PC-3 (cell line): ENCODE data around the gene ADGRG6. TPM values are rescaled to one million over a fixed set of nuclear protein-coding genes. Genes with fewer than 3 reads are reported as not detected.

ENCODE experiments used
- ATAC-seq: fragments of 200-7000 bp; cut with Tn5 transposase; 2 replicates; pipeline ENCODE4 v1.9.1; 2020; ENCODE audit warnings: mild to moderate bottlenecking, moderate library complexity
- BruUV-seq: library from RNA; stranded (reverse); fragments of 400-500 nt; replicated peaks from 2 replicates; lab custom pipeline; 2021; lab: Mats Ljungman, UMichigan
- CTCF ChIA-PET: fragments of 300-600 bp; sonication (Branson Sonifier 250); formaldehyde crosslinking; loops from one replicate; lab custom pipeline; 2022; ENCODE audit warnings: antibody characterized with exemption; lab: Charles Lee
- POLR2A ChIA-PET: fragments of 300-600 bp; sonication (Branson Sonifier 250); formaldehyde crosslinking; loops from one replicate; lab custom pipeline; 2022; ENCODE audit warnings: antibody characterized with exemption; ENCODE audit not compliant: unreplicated experiment; lab: Charles Lee
- DNase-seq: peaks from one replicate; pipeline ENCODE4 v3.0.0-alpha.2; 2015
- H2AFZ ChIP-seq: fragments of 300-600 bp; sonication (generic); 2 replicates; pipeline ENCODE4 v1.6.0; 2016; ENCODE audit warnings: antibody characterized with exemption, low read length
- H3F3A ChIP-seq: fragments of 300-600 bp; sonication (generic); one replicate; pipeline ENCODE4 v1.6.0; 2017; ENCODE audit warnings: antibody characterized with exemption, low read length, control low read depth, mild to moderate bottlenecking; ENCODE audit not compliant: unreplicated experiment
- H3K27ac ChIP-seq: fragments of 300-600 bp; sonication (generic); 2 replicates; pipeline ENCODE4 v1.5.1; 2016; ENCODE audit warnings: mild to moderate bottlenecking, low read length
- H3K27me3 ChIP-seq: fragments of 300-600 bp; sonication (generic); 2 replicates; pipeline ENCODE4 v1.6.1; 2016; ENCODE audit warnings: low read length, mixed read lengths
- H3K36me3 ChIP-seq: fragments of 300-600 bp; sonication (generic); 2 replicates; pipeline ENCODE4 v1.6.1; 2016; ENCODE audit warnings: low read depth, mixed run types, low read length, mixed read lengths
- H3K4me1 ChIP-seq: fragments of 300-600 bp; sonication (generic); 2 replicates; pipeline ENCODE4 v1.5.1; 2016; ENCODE audit warnings: low read length; ENCODE audit not compliant: insufficient read depth
- H3K4me2 ChIP-seq: fragments of 300-600 bp; sonication (generic); 2 replicates; pipeline ENCODE4 v1.6.0; 2016; ENCODE audit warnings: low read length
- H3K4me3 ChIP-seq: fragments of 300-600 bp; sonication (generic); 2 replicates; pipeline ENCODE4 v1.5.1; 2016; ENCODE audit warnings: mild to moderate bottlenecking, low read length, mixed read lengths
- H3K79me2 ChIP-seq: fragments of 300-600 bp; sonication (generic); 2 replicates; pipeline ENCODE4 v1.6.1; 2017; ENCODE audit warnings: low read length, mixed read lengths
- H3K9ac ChIP-seq: fragments of 300-600 bp; sonication (generic); 2 replicates; pipeline ENCODE4 v1.6.0; 2016; ENCODE audit warnings: mild to moderate bottlenecking, low read length
- H3K9me2 ChIP-seq: fragments of 300-600 bp; sonication (generic); replicated peaks from 2 replicates; pipeline ENCODE4 v1.6.1; 2016; ENCODE audit warnings: mixed run types, low read length, mixed read lengths
- H3K9me3 ChIP-seq: fragments of 300-600 bp; sonication (generic); 2 replicates; pipeline ENCODE4 v1.6.1; 2016; ENCODE audit warnings: low read length, mixed read lengths
- H4K20me1 ChIP-seq: fragments of 300-600 bp; sonication (generic); 2 replicates; pipeline ENCODE4 v1.6.1; 2016; ENCODE audit warnings: low read length, mixed read lengths
- EZH2 ChIP-seq: fragments of 300-600 bp; sonication (generic); IDR thresholded peaks from one replicate; pipeline ENCODE4 v1.6.1; 2017; ENCODE audit warnings: antibody characterized with exemption, mild to moderate bottlenecking, low read length; ENCODE audit not compliant: unreplicated experiment
- EZH2phosphoT487 ChIP-seq: fragments of 300-600 bp; sonication (generic); IDR thresholded peaks from 2 replicates; pipeline ENCODE4 v1.6.1; 2018; ENCODE audit warnings: mild to moderate bottlenecking, antibody characterized with exemption, low read length, borderline replicate concordance
- intact Hi-C: fragments of 100-400 bp; cut with micrococcal nuclease; formaldehyde crosslinking; loops from 2 replicates; pipeline ENCODE4 v1.9.0; 2023
- total RNA-seq: library from RNA; depleted of rRNA; stranded (reverse); fragments of >200 nt; gene quantifications from 2 replicates; pipeline ENCODE4 v1.2.3, GENCODE V29; 2014
- TF ChIP-seq, protein P1 (sequence below): fragments of 300-600 bp; sonication (generic); conservative IDR thresholded peaks from 2 replicates; pipeline ENCODE4 v1.5.1; 2017; ENCODE audit warnings: antibody characterized with exemption, low read depth, mild to moderate bottlenecking, low read length

Gene ADGRG6
- total RNA-seq, 1 experiment from 2014 or later, result 73.2 TPM

DNA sequence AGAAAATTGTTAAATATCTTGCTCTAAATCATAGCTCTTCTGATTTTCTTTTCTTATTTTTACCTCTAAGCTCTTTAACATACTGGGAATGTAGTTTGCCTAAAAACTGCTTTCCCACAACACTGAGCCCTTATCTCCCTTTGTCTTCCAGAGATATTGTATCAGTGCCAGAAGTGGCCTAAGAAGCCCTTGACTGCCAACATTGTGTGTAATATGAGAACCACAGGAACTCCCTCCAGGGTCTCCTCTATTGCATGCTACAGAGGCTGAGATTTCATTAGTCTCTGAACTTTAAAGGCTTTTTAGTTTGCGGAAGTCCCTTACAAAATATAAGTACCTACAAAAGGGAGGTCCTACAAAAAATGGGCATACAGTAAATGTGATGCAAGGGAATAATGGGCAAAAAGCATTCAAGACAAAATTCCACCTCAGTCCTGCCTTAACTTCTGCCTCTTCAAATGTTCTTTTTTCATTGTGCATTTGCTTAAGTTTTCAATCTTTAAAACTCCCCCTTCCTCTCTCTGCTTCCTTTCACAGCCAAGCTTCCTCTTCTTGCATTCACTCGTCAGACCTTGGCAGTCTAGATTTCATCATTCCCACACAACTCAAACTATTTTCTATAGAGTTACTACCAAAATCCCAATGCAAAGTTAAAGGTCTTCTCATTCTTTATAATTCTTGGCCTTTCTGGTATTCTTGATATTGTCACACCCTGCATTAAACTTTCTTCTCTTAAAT lies 76.5 kb downstream of the ADGRG6 start:
- Histone ChIP-seq H3K4me3 (no peak overlapping the region), H3K4me2 (peak overlapping the region; percentile 76), H3K27me3 (no peaks in the 10 kb centered on the region), H3F3A (peaks cover 4% of the 10 kb centered on the region), H2AFZ (no peak overlapping the region), H3K79me2 (peaks cover 77% of the 10 kb centered on the region), H3K36me3 (no peaks in the 10 kb centered on the region), H3K27ac (peak overlapping the region; percentile 100), H3K4me1 (peaks cover 70% of the 10 kb centered on the region), H3K9ac (peak overlapping the region; percentile 91), H4K20me1 (no peaks in the 10 kb centered on the region), H3K9me2 (no peaks in the 10 kb centered on the region), H3K9me3 (no peaks in the 10 kb centered on the region)
- intact Hi-C loops, result no loop called here
- DNase-seq (peak; percentile 85), ATAC-seq (peak; percentile 13)
- ChIA-PET CTCF (no interaction called here), POLR2A (no interaction called here)
- TF ChIP-seq, protein P1, sequence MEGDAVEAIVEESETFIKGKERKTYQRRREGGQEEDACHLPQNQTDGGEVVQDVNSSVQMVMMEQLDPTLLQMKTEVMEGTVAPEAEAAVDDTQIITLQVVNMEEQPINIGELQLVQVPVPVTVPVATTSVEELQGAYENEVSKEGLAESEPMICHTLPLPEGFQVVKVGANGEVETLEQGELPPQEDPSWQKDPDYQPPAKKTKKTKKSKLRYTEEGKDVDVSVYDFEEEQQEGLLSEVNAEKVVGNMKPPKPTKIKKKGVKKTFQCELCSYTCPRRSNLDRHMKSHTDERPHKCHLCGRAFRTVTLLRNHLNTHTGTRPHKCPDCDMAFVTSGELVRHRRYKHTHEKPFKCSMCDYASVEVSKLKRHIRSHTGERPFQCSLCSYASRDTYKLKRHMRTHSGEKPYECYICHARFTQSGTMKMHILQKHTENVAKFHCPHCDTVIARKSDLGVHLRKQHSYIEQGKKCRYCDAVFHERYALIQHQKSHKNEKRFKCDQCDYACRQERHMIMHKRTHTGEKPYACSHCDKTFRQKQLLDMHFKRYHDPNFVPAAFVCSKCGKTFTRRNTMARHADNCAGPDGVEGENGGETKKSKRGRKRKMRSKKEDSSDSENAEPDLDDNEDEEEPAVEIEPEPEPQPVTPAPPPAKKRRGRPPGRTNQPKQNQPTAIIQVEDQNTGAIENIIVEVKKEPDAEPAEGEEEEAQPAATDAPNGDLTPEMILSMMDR, result no peak
- TF ChIP-seq EZH2phosphoT487 (no peak), EZH2 (no peak)
- BruUV-seq, result no TSS peak

DNA sequence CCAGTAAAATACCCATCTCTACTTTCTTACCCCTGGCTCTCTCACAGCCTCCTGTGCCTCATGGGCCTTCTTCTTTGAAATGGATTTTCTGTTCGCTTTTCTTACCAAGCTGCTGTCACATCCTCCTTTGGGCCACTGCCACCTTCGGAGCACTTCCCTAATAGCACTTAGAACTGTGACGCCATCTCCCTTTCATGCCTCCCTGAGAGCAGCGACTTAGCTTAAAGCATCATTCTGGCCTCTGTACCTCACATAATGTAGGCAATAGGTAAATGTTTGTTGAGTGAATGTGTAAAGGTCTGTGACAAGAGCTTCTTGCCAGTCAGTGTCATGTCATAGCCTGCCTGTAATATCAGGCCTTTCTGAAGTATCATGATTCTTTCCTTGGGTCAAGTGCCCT lies 78.8 kb downstream of the ADGRG6 start:
- no peaks in the 10 kb centered on the region for H3K9me2 ChIP-seq
- no peak for DNase-seq
- ChIA-PET POLR2A (no interaction called here), CTCF (no interaction called here)
- peaks cover 12% of the 10 kb centered on the region for H3F3A ChIP-seq
- no peak for ATAC-seq
- H2AFZ ChIP-seq, result no peak overlapping the region
- TF ChIP-seq, protein P1, result no peak
- TF ChIP-seq EZH2phosphoT487, result no peak
- no peak for TF ChIP-seq EZH2
- peaks cover 68% of the 10 kb centered on the region for H3K4me1 ChIP-seq
- H3K36me3 ChIP-seq, result peaks cover 6% of the 10 kb centered on the region
- H4K20me1 ChIP-seq, result no peaks in the 10 kb centered on the region
- H3K27ac ChIP-seq, result peak overlapping the region; percentile 27
- no peaks in the 10 kb centered on the region for H3K9me3 ChIP-seq
- intact Hi-C loops, result no loop called here
- no peaks in the 10 kb centered on the region for H3K27me3 ChIP-seq
- H3K4me3 ChIP-seq, result no peak overlapping the region
- H3K9ac ChIP-seq, result no peak overlapping the region
- BruUV-seq, result no TSS peak
- H3K79me2 ChIP-seq, result peaks cover 84% of the 10 kb centered on the region
- no peak overlapping the region for H3K4me2 ChIP-seq

DNA sequence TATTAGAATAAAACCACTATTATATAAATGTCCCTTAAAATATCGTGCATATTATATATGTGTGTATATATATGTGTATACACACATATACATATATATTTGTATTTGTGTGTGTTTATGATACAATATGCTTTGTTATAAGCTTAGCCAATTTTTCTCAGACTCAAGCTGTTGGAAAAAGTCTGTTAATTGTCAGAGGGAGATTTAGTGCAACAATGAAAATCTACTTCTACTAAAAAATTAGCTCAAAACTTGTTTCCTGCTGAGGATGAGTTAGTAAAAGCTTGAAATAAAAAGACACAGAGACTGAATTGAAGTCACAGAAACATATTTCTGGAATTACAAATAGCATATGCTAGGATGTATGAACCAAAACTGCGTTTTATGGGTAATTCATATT lies 79.4 kb downstream of the ADGRG6 start:
- Histone ChIP-seq H3K4me2 (no peak overlapping the region), H3K27ac (peak overlapping the region; percentile 27), H3F3A (peaks cover 12% of the 10 kb centered on the region), H3K4me3 (no peak overlapping the region), H3K4me1 (peaks cover 69% of the 10 kb centered on the region), H3K9me3 (no peaks in the 10 kb centered on the region), H4K20me1 (no peaks in the 10 kb centered on the region), H3K9me2 (no peaks in the 10 kb centered on the region), H2AFZ (no peak overlapping the region), H3K27me3 (no peaks in the 10 kb centered on the region), H3K9ac (peak overlapping the region; percentile 22; the same call in 1 of the 2 replicates), H3K79me2 (peaks cover 89% of the 10 kb centered on the region), H3K36me3 (peaks cover 7% of the 10 kb centered on the region)
- BruUV-seq, result no TSS peak
- TF ChIP-seq EZH2phosphoT487 (no peak), EZH2 (no peak)
- TF ChIP-seq, protein P1, result no peak
- DNase-seq (no peak), ATAC-seq (no peak)
- ChIA-PET CTCF (no interaction called here), POLR2A (no interaction called here)
- intact Hi-C loops, result no loop called here
